Colonic mucosa (tissue), 4 donors: ENCODE data around the gene CCDC8. TPM values are rescaled to one million over a fixed set of nuclear protein-coding genes. Genes with fewer than 3 reads are reported as not detected.

Experiments used
- DNase-seq: peaks from one replicate; pipeline ENCODE4 v3.0.0-alpha.2; 2020
- H3K27ac ChIP-seq: fragments of 200-600 bp; one replicate; pipeline ENCODE4 v1.8.0; 2021
- H3K27me3 ChIP-seq: fragments of 200-600 bp; one replicate; pipeline ENCODE4 v1.8.0; 2021
- H3K36me3 ChIP-seq: fragments of 200-600 bp; one replicate; pipeline ENCODE4 v1.8.0; 2021
- H3K4me1 ChIP-seq: fragments of 200-600 bp; one replicate; pipeline ENCODE4 v1.8.0; 2021; ENCODE audit warnings: mild to moderate bottlenecking
- H3K4me3 ChIP-seq: fragments of 200-600 bp; one replicate; pipeline ENCODE4 v1.8.0; 2021
- H3K9ac ChIP-seq, 2 donors: one replicate each; pipeline ENCODE4 v1.7.0; 2013; ENCODE audit warnings: control low read depth in 2 of 2, low read depth in 2 of 2, low read length in 2 of 2
- H3K9me3 ChIP-seq: fragments of 200-600 bp; one replicate; pipeline ENCODE4 v1.8.0; 2021
- CTCF ChIP-seq: fragments of 200-600 bp; IDR thresholded peaks from one replicate; pipeline ENCODE4 v1.8.0; 2022; ENCODE audit warnings: antibody characterized with exemption, mild to moderate bottlenecking
- intact Hi-C: fragments of 100-400 bp; cut with DNase I; formaldehyde crosslinking; loops from one replicate; pipeline ENCODE4 v1.14.1; 2022
- total RNA-seq, 2 donors: library from RNA; stranded (reverse); fragmentation: NEBNext Ultra II Directional in 1 of 2; extraction: Animal tissue kit (Norgen Biotek cat#: 25700) in 1 of 2; gene quantifications; one replicate each; pipeline ENCODE4 v1.2.1, GENCODE V29; 2021
- donor health status: healthy.
- donor health status: DM: no; HTN: no; CAD: no.
- donor health status: DM: no; HTN: no; CAD: no.

CCDC8 gene
- total RNA-seq, 2 donors from 2014 or later, result 0.99 to 1.1 TPM

- Histone ChIP-seq H3K9me3 (no peaks in the 10 kb centered on the region), H3K27me3 (no peaks in the 10 kb centered on the region), H3K4me3 (no peak overlapping the region), H3K9ac (no peak overlapping the region), H3K36me3 (no peaks in the 10 kb centered on the region), H3K27ac (no peak overlapping the region), H3K4me1 (peaks cover 6% of the 10 kb centered on the region)
- no peak for TF ChIP-seq CTCF
- no peak for DNase-seq
- intact Hi-C loops, result no loop called here
Observed at GRCh38 chr19:46368116-46368515, 45.2 kb downstream of the CCDC8 start.

- no peak for TF ChIP-seq CTCF
- Histone ChIP-seq H3K27me3 (no peaks in the 10 kb centered on the region), H3K9ac (no peak overlapping the region), H3K27ac (no peak overlapping the region), H3K36me3 (no peaks in the 10 kb centered on the region), H3K4me1 (no peaks in the 10 kb centered on the region), H3K4me3 (no peak overlapping the region), H3K9me3 (no peaks in the 10 kb centered on the region)
- no peak for DNase-seq
- intact Hi-C loops, result no loop called here
Observed at GRCh38 chr19:46367426-46367825, 45.9 kb downstream of the CCDC8 start.

GRCh38 chr19:46366620-46367292 is 46.6 kb downstream of the CCDC8 start:
- Histone ChIP-seq H3K27me3 (no peaks in the 10 kb centered on the region), H3K4me1 (no peaks in the 10 kb centered on the region), H3K4me3 (no peak overlapping the region), H3K27ac (no peak overlapping the region), H3K36me3 (no peaks in the 10 kb centered on the region), H3K9me3 (no peaks in the 10 kb centered on the region), H3K9ac (no peak overlapping the region)
- no peak for DNase-seq
- no peak for TF ChIP-seq CTCF
- intact Hi-C loops, result no loop called here

GRCh38 chr19:46365561-46365960 is 47.8 kb downstream of the CCDC8 start:
- intact Hi-C loops, result no loop called here
- H3K36me3 ChIP-seq, result no peaks in the 10 kb centered on the region
- H3K27me3 ChIP-seq, result no peaks in the 10 kb centered on the region
- TF ChIP-seq CTCF, result no peak
- no peaks in the 10 kb centered on the region for H3K9me3 ChIP-seq
- H3K9ac ChIP-seq, result no peak overlapping the region
- no peaks in the 10 kb centered on the region for H3K4me1 ChIP-seq
- no peak overlapping the region for H3K4me3 ChIP-seq
- H3K27ac ChIP-seq, result no peak overlapping the region
- DNase-seq, result no peak

- no peak for TF ChIP-seq CTCF
- H3K36me3 ChIP-seq, result no peaks in the 10 kb centered on the region
- no peak overlapping the region for H3K4me3 ChIP-seq
- no peak overlapping the region for H3K9ac ChIP-seq
- no peaks in the 10 kb centered on the region for H3K27me3 ChIP-seq
- H3K4me1 ChIP-seq, result no peaks in the 10 kb centered on the region
- intact Hi-C loops, result no loop called here
- H3K27ac ChIP-seq, result no peak overlapping the region
- no peaks in the 10 kb centered on the region for H3K9me3 ChIP-seq
- DNase-seq, result no peak
Observed at GRCh38 chr19:46364359-46364758, 49.0 kb downstream of the CCDC8 start.
